MCF 10A (cell line): ENCODE data around the gene CCL19. TPM values are rescaled to one million over a fixed set of nuclear protein-coding genes. Genes with fewer than 3 reads are reported as not detected.
A peak's percentile ranks its signal among the peaks of the same experiment; 100 is the strongest.

ENCODE experiments used
- BruUV-seq: library from RNA; stranded (reverse); fragments of 400-500 nt; replicated peaks from 2 replicates; lab custom pipeline; 2021; lab: Mats Ljungman, UMichigan
- CTCF ChIA-PET: fragments of 300-600 bp; sonication (Branson Sonifier 250); formaldehyde crosslinking; extraction: SDS; loops from one replicate; lab custom pipeline; 2021; ENCODE audit warnings: antibody characterized with exemption, inconsistent platforms; lab: Yijun Ruan, JAX
- POLR2A ChIA-PET: fragments of 300-600, 350-650 bp; sonication (Branson Sonifier 250); formaldehyde crosslinking; extraction: SDS; loops from one replicate; lab custom pipeline; 2020; ENCODE audit warnings: antibody characterized with exemption, inconsistent platforms; lab: Yijun Ruan, JAX
- DNase-seq: peaks from one replicate; pipeline ENCODE4 v3.0.0-alpha.2; 2018; ENCODE audit not compliant: unreplicated experiment
- H3K27ac Mint-ChIP-seq: one replicate; pipeline ENCODE4 v1.8.0; 2022; ENCODE audit warnings: mild to moderate bottlenecking, low read depth, mixed read lengths; ENCODE audit not compliant: unreplicated experiment
- H3K27me3 Mint-ChIP-seq: one replicate; pipeline ENCODE4 v1.8.0; 2022; ENCODE audit warnings: mixed read lengths; ENCODE audit not compliant: insufficient read depth, unreplicated experiment
- H3K36me3 Mint-ChIP-seq: one replicate; pipeline ENCODE4 v1.8.0; 2022; ENCODE audit warnings: mild to moderate bottlenecking, moderate library complexity, mixed read lengths; ENCODE audit not compliant: insufficient read depth, unreplicated experiment
- H3K4me1 Mint-ChIP-seq: one replicate; pipeline ENCODE4 v1.8.0; 2022; ENCODE audit warnings: mixed read lengths; ENCODE audit not compliant: insufficient read depth, unreplicated experiment
- H3K4me3 Mint-ChIP-seq: one replicate; pipeline ENCODE4 v1.8.0; 2022; ENCODE audit warnings: mild to moderate bottlenecking, moderate library complexity, mixed read lengths; ENCODE audit not compliant: unreplicated experiment
- H3K9me3 Mint-ChIP-seq: one replicate; pipeline ENCODE4 v1.8.0; 2022; ENCODE audit warnings: mixed read lengths; ENCODE audit not compliant: unreplicated experiment
- intact Hi-C: fragments of 100-400 bp; cut with micrococcal nuclease; formaldehyde crosslinking; loops from 2 replicates; pipeline ENCODE4 v1.14.1; 2022
- total RNA-seq: library from RNA; stranded (reverse); gene quantifications from 2 replicates; pipeline ENCODE4 v1.2.3, GENCODE V29; 2022
- TF ChIP-seq, protein P1 (sequence below): fragments of 200-600 bp; IDR thresholded peaks from one replicate; pipeline ENCODE4 v1.8.0; 2022; ENCODE audit warnings: antibody characterized with exemption, mild to moderate bottlenecking; ENCODE audit not compliant: unreplicated experiment

The CCL19 gene
- total RNA-seq, 1 experiment from 2014 or later: not detected

GRCh38 chr9:34675869-34676268 is 15.2 kb downstream of the CCL19 start:
- peaks cover 7% of the 10 kb centered on the region for H3K36me3 Mint-ChIP-seq
- TF ChIP-seq, protein P1, sequence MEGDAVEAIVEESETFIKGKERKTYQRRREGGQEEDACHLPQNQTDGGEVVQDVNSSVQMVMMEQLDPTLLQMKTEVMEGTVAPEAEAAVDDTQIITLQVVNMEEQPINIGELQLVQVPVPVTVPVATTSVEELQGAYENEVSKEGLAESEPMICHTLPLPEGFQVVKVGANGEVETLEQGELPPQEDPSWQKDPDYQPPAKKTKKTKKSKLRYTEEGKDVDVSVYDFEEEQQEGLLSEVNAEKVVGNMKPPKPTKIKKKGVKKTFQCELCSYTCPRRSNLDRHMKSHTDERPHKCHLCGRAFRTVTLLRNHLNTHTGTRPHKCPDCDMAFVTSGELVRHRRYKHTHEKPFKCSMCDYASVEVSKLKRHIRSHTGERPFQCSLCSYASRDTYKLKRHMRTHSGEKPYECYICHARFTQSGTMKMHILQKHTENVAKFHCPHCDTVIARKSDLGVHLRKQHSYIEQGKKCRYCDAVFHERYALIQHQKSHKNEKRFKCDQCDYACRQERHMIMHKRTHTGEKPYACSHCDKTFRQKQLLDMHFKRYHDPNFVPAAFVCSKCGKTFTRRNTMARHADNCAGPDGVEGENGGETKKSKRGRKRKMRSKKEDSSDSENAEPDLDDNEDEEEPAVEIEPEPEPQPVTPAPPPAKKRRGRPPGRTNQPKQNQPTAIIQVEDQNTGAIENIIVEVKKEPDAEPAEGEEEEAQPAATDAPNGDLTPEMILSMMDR: no peak
- intact Hi-C loops: loop anchor here (1.0 kb wide), 1 partner anchor 26 kb away; no protein-coding TSS in a partner anchor
- H3K4me1 Mint-ChIP-seq: no peaks in the 10 kb centered on the region
- H3K27me3 Mint-ChIP-seq: no peaks in the 10 kb centered on the region
- H3K9me3 Mint-ChIP-seq: no peaks in the 10 kb centered on the region
- no peak for DNase-seq
- no TSS peak for BruUV-seq
- H3K4me3 Mint-ChIP-seq: no peak overlapping the region
- H3K27ac Mint-ChIP-seq: no peak overlapping the region
- ChIA-PET POLR2A (no interaction called here), CTCF (interaction anchor here (0.5 to 1.5 kb wide), 5 partner anchors 26 to 461 kb away, joined by 3 to 5 read pairs (median 3); no protein-coding TSS in a partner anchor)

DNA sequence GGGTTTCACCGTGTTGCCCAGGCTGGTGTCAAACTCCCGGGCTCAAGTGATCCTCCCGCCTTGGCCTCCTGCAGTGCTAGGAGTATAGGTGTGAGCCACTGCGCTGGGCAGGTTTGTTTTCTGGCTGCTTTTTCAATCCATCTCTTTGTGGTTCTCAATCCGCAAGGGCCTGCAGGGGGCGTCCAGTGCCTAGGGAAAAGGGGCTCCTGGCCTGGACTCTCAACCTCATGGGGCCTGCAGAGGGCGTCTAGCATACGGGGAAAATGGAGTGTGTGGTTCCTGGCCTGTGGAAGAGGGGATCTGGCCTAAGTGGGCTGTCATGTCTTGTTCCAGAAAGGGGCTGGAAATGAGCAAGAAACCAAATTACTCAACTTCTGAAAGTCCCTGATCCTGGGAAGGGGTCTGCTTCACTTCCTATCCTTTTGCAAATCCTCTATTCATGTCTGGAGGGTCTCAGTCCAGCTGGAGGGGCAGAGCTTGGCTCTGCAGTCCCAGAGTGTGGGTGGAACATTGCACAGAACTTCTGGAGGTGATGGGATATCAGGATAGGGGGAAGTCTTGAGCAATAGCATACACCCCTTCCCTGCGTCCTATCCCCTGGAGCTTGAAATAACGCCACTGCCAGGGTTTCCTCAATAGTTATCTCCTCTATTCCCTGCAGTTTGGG is 15.9 kb downstream of the CCL19 start:
- no peaks in the 10 kb centered on the region for H3K4me1 Mint-ChIP-seq
- intact Hi-C loops: loop anchor here (1.0 kb wide), 1 partner anchor 27 kb away; no protein-coding TSS in a partner anchor
- ChIA-PET CTCF (interaction anchor here (0.6 to 1.8 kb wide), 6 partner anchors 27 to 820 kb away, joined by 3 to 4 read pairs (median 3); no protein-coding TSS in a partner anchor), POLR2A (interaction anchor here (0.7 kb wide), 1 partner anchor 1152 kb away, joined by 3 read pairs; no protein-coding TSS in a partner anchor)
- no peaks in the 10 kb centered on the region for H3K9me3 Mint-ChIP-seq
- no TSS peak for BruUV-seq
- TF ChIP-seq, protein P1: peak; percentile 54
- peaks cover 5% of the 10 kb centered on the region for H3K36me3 Mint-ChIP-seq
- peak; percentile 69 for DNase-seq
- H3K27ac Mint-ChIP-seq: no peak overlapping the region
- no peaks in the 10 kb centered on the region for H3K27me3 Mint-ChIP-seq
- no peak overlapping the region for H3K4me3 Mint-ChIP-seq

- no TSS peak for BruUV-seq
- no peak for DNase-seq
- Mint-ChIP-seq H3K27me3 (no peaks in the 10 kb centered on the region), H3K4me1 (no peaks in the 10 kb centered on the region), H3K9me3 (peaks cover 1% of the 10 kb centered on the region), H3K27ac (no peak overlapping the region), H3K36me3 (peaks cover 9% of the 10 kb centered on the region), H3K4me3 (no peak overlapping the region)
- ChIA-PET POLR2A (interaction anchor here (0.7 kb wide), 1 partner anchor 1151 kb away, joined by 3 read pairs; no protein-coding TSS in a partner anchor), CTCF (interaction anchor here (0.7 to 1.8 kb wide), 3 partner anchors 28 to 820 kb away, joined by 3 to 4 read pairs (median 3); no protein-coding TSS in a partner anchor)
- TF ChIP-seq, protein P1: no peak
- intact Hi-C loops: no loop called here
Measured at GRCh38 chr9:34674440-34674839, 16.6 kb downstream of the CCL19 start.

DNA sequence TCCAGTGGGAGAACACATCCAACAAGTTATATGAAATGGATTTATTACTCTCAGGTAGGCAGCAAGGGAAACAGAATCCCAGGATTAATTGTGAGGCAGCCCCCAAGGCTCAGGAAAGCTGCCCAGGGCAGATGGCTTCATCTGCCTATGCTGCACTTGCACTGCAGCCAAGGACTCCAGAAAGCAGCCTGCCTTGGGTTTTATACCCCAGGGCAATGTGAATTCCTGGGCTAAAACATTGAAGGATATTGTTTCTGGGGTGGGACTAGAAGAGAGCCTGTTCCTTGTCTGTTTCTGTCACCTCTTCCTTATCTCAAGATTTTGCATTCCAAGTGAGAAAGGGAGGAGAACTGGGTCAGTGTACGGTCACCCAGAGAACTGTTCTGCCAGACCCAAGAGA is 19.8 kb downstream of the CCL19 start:
- peaks cover 7% of the 10 kb centered on the region for H3K9me3 Mint-ChIP-seq
- CTCF ChIA-PET: interaction anchor here (0.5 to 1.3 kb wide), 2 partner anchors 31 to 56 kb away, joined by 3 to 4 read pairs; no protein-coding TSS in a partner anchor
- intact Hi-C loops: no loop called here

More for the DNA sequence above, 19.8 kb downstream of the CCL19 start:
- Mint-ChIP-seq H3K27ac (no peak overlapping the region), H3K27me3 (no peaks in the 10 kb centered on the region), H3K4me1 (no peaks in the 10 kb centered on the region), H3K36me3 (peaks cover 12% of the 10 kb centered on the region), H3K4me3 (no peak overlapping the region)
- TF ChIP-seq, protein P1: no peak
- BruUV-seq: no TSS peak
- DNase-seq: no peak
- POLR2A ChIA-PET: no interaction called here
